HG03432 (cell line): ENCODE data around the gene PIPOX.

Source experiments
- ATAC-seq: cut with Tn5 transposase; IDR thresholded peaks from one replicate; pipeline ENCODE4 v1.9.1; 2021; ENCODE audit warnings: mild to moderate bottlenecking, moderate library complexity; ENCODE audit not compliant: unreplicated experiment

Gene PIPOX

GRCh38 chr17:29045734-29046472 lies 3.0 kb downstream of the PIPOX start:
- ATAC-seq = no peak

GRCh38 chr17:29046473-29046839 lies 3.5 kb downstream of the PIPOX start:
- ATAC-seq = no peak

DNA sequence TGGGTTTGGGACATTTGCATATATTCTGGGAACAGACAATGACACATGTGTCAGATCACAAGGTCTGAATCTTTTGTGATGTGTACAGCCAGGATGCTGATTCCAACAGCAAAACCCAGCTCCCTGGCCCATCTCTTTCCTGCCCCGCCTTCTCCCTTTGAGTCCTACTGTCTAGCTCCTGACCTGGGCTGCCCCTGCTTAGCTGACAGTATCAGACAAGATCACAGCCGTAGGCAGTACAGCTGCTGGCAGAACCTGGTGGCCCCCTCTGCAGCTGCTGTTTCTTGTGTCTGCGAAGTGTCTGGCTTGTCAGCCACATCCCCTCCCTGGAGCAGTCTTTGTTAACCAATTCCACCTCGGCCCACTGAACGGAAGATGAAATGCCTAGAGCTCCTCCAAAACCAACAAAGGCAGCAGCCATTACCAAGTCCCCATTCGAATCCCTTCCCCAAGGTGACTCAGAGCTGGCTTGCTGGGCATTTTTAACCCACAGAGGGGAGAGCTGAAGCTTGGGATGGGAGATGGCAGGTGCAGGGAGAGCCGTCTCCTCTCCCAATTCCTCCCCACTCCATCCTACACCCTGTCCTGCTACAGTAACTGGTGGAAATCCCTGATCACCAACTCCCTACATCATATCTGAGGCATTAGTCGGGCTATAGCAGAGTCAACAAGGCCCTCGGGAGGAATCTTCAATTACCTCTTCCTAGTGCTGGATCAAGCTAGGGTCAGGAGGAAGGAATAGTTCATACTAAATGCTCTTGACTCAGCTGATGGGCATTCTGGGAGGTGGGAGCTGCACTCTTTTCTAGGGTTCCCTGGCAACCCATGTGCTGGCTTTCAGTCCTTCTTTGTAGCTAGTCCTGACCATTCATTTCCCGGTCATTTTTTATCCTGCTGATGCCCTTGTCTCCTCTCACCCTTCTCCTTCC lies 5.8 kb downstream of the PIPOX start:
- ATAC-seq = no peak

GRCh38 chr17:29049541-29050145 lies 6.7 kb downstream of the PIPOX start:
- ATAC-seq = no peak

DNA sequence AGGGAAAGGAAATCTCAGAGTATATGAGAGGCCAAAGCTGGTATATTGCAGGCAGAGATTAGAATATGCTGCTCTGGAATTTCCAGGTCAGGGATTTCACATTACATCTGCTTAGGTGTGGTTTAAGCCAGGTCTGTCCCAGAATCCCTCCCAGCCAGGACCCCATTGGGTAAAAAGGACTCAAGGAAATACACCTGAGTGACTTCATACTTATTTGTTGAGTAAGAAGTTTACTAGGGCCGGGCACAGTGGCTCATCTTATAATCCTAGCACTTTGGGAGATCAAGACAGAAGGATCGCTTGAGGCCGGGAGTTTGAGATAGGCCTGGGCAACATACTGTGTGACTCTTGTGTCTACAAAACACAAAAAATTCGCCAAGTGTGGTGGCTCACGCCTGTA lies 7.2 kb downstream of the PIPOX start:
- ATAC-seq = no peak

DNA sequence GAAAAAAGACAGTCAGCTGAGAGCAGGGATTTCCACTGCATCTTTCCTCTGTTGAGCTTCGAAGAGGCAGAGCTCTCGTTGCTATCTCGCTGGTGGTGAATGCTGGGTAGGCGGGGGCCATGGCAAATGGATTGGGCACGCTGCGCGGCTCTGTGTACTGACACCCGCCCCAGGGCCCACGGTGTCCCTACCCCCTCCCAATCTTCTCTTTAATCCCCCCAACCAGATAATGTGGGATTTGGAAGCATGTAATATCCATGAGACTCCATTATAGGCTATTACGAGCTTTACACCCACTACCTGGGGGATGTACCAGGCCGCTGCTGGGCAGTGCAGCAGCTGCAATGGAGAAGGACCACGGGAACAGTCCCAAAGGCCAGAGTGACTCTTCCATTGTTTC lies 8.3 kb downstream of the PIPOX start:
- ATAC-seq = no peak

- no peak for ATAC-seq
Observed at GRCh38 chr17:29051731-29052130, 8.8 kb downstream of the PIPOX start.

GRCh38 chr17:29054835-29055234 lies 11.9 kb downstream of the PIPOX start:
- no peak for ATAC-seq

GRCh38 chr17:29057361-29057760 lies 14.4 kb downstream of the PIPOX start:
- no peak for ATAC-seq

- ATAC-seq = no peak
Observed at GRCh38 chr17:29058391-29058790, 15.4 kb downstream of the PIPOX start.

- ATAC-seq = no peak
Observed at GRCh38 chr17:29059281-29059680, 16.3 kb downstream of the PIPOX start.

DNA sequence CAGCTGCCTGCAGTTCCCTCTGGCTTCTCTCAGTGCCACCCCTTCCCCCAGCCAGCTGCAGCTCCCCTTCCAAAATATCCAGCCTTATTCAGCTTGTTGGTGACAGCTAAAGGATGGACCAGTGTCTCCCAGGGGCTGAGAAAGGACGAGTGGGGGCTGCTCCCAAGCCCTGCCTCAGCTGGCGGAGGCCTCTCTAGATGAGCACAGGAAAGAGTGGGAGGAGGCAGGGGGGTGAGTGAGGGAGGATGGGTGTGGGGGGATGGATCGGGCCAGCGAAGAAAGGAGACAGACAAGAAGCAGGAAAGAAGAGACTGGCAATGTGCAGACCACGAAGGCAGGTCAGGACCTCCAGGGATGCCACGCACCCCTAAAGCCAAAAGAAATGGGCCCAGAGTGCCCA lies 17.5 kb downstream of the PIPOX start:
- no peak for ATAC-seq

- no peak for ATAC-seq
Observed at GRCh38 chr17:29061036-29061435, 18.1 kb downstream of the PIPOX start.

GRCh38 chr17:29062215-29062614 lies 19.3 kb downstream of the PIPOX start:
- ATAC-seq = no peak

GRCh38 chr17:29063992-29064391 lies 21.1 kb downstream of the PIPOX start:
- no peak for ATAC-seq

- ATAC-seq = no peak
Observed at GRCh38 chr17:29066047-29066446, 23.1 kb downstream of the PIPOX start.

- no peak for ATAC-seq
Observed at GRCh38 chr17:29066606-29067005, 23.7 kb downstream of the PIPOX start.

DNA sequence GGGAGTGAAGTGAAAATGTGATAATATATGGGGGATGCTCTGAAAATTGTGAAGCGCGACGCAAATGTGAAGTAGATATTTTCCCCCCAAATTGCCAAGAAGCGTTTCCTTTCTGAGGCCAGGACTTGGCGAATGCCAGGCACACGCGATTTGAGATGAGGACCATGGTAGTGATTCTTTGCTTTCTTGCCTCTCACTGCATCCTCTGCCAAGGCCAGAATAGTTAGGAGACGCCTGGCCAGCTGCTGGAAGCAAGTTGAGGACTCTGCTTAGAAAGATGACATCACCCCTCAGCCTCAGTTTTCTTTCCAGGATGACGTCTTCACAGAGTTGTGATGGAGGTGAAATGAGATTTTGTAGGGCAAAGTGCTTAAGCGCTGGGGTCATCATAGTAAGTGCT lies 25.9 kb downstream of the PIPOX start:
- no peak for ATAC-seq

- no peak for ATAC-seq
Observed at GRCh38 chr17:29069526-29070041, 26.6 kb downstream of the PIPOX start.

DNA sequence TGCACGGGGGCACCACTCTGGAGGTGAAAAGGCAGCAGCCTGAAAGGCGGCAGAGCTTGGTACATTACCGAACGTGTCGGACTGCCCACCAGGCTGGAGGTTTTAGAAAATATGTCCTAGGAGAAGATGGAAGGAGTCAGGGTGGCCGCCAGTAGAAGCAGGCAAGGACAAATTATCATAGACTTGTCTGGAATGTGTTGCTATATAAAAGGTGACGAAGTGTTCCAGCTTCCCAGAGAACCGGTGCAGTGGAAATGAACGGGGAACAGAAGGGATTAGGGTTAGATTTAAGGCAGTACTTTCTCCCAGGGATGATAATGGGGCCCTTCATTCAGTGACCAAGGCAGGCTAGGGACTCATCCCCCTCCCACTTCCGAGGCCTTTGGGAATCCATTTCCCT lies 27.4 kb downstream of the PIPOX start:
- ATAC-seq = no peak

- ATAC-seq = no peak
Observed at GRCh38 chr17:29070781-29071180, 27.8 kb downstream of the PIPOX start.

GRCh38 chr17:29071303-29071702 lies 28.4 kb downstream of the PIPOX start:
- no peak for ATAC-seq
